Measurements from ENCODE around the gene SH3GL1.
"Not testable (repeated sequence)": the region's sequence is repeated elsewhere in the genome, so short reads cannot be mapped to it uniquely, and the experiment has no call there.

DNA sequence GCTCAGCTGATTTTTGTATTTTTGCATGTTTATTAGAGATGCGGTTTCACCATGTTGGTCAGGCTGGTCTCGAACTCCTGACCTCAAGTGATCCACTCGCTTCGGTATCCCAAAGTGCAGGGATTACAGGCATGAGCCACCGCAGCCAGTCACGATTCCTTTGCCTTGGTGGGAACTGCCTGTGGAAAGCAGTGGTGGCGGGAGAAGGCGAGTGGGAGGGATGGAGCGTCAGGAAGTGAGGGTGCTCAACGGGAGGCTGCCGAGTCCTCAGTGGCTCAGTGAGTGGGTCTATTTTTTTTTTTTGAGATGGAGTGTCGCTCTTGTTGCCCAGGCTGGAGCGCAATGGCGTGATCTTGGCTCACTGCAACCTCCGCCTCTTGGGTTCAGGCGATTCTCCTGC, 51.1 kb downstream of the SH3GL1 start:
- TF ChIP-seq, protein P1, sequence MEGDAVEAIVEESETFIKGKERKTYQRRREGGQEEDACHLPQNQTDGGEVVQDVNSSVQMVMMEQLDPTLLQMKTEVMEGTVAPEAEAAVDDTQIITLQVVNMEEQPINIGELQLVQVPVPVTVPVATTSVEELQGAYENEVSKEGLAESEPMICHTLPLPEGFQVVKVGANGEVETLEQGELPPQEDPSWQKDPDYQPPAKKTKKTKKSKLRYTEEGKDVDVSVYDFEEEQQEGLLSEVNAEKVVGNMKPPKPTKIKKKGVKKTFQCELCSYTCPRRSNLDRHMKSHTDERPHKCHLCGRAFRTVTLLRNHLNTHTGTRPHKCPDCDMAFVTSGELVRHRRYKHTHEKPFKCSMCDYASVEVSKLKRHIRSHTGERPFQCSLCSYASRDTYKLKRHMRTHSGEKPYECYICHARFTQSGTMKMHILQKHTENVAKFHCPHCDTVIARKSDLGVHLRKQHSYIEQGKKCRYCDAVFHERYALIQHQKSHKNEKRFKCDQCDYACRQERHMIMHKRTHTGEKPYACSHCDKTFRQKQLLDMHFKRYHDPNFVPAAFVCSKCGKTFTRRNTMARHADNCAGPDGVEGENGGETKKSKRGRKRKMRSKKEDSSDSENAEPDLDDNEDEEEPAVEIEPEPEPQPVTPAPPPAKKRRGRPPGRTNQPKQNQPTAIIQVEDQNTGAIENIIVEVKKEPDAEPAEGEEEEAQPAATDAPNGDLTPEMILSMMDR (IDR thresholded peaks at IDR 0.05; ENCODE audit: low read length), result not testable (repeated sequence)
- TF ChIP-seq EZH2 (optimal IDR thresholded peaks at IDR 0.05; ENCODE audit: low read depth, low read length); EZH2phosphoT487 (IDR thresholded peaks at IDR 0.05; ENCODE audit: low read length): not testable (repeated sequence)
